Calu3 (cell line): Measurements from ENCODE around the gene C16orf96. TPM values are rescaled to one million over a fixed set of nuclear protein-coding genes. Genes with fewer than 3 reads are reported as not detected.
A peak's percentile ranks its signal among the peaks of the same experiment; 100 is the strongest.

Experiments used
- BruUV-seq: library from RNA; stranded (reverse); fragments of 400-500 nt; replicated peaks from 2 replicates; lab custom pipeline; 2021; lab: Mats Ljungman, UMichigan
- CTCF ChIA-PET: fragments of 300-600 bp; sonication (Branson Sonifier 250); formaldehyde crosslinking; loops from one replicate; lab custom pipeline; 2022; ENCODE audit warnings: antibody characterized with exemption; lab: Charles Lee
- DNase-seq: peaks from one replicate; pipeline ENCODE4 v3.0.0; 2022
- H3K27ac Mint-ChIP-seq: one replicate; pipeline ENCODE4 v1.8.0; 2022; ENCODE audit warnings: mixed read lengths; ENCODE audit not compliant: unreplicated experiment
- H3K27me3 Mint-ChIP-seq: one replicate; pipeline ENCODE4 v1.8.0; 2022; ENCODE audit warnings: mixed read lengths; ENCODE audit not compliant: unreplicated experiment
- H3K36me3 Mint-ChIP-seq: one replicate; pipeline ENCODE4 v1.8.0; 2022; ENCODE audit warnings: mild to moderate bottlenecking, moderate library complexity, mixed read lengths; ENCODE audit not compliant: insufficient read depth, unreplicated experiment
- H3K4me1 Mint-ChIP-seq: one replicate; pipeline ENCODE4 v1.8.0; 2022; ENCODE audit warnings: mild to moderate bottlenecking, low read depth, mixed read lengths; ENCODE audit not compliant: unreplicated experiment
- H3K4me3 Mint-ChIP-seq: one replicate; pipeline ENCODE4 v1.8.0; 2022; ENCODE audit warnings: mild to moderate bottlenecking, low read depth, moderate library complexity, mixed read lengths; ENCODE audit not compliant: unreplicated experiment
- H3K9me3 Mint-ChIP-seq: one replicate; pipeline ENCODE4 v1.8.0; 2022; ENCODE audit warnings: low read depth, mixed read lengths; ENCODE audit not compliant: unreplicated experiment
- CTCF ChIP-seq: fragments of 200-600 bp; IDR thresholded peaks from one replicate; pipeline ENCODE4 v1.8.0; 2022; ENCODE audit warnings: antibody characterized with exemption; ENCODE audit not compliant: unreplicated experiment
- intact Hi-C: fragments of 100-400 bp; cut with micrococcal nuclease; formaldehyde crosslinking; loops from one replicate; pipeline ENCODE4 v1.10.0; 2022; ENCODE audit not compliant: unreplicated experiment
- total RNA-seq: library from RNA; stranded (reverse); gene quantifications from 2 replicates; pipeline ENCODE4 v1.2.3, GENCODE V29; 2022

Gene C16orf96
- total RNA-seq, 1 experiment from 2014 or later, result not detected

- no peaks in the 10 kb centered on the region for H3K4me1 Mint-ChIP-seq
- CTCF ChIA-PET, result no interaction called here
- H3K27ac Mint-ChIP-seq, result no peak overlapping the region
- no peaks in the 10 kb centered on the region for H3K9me3 Mint-ChIP-seq
- H3K36me3 Mint-ChIP-seq, result peaks cover 29% of the 10 kb centered on the region
- BruUV-seq, result TSS peak; percentile 24
- intact Hi-C loops, result loop anchor here (5.0 to 10.0 kb wide), 2 partner anchors 72 to 509 kb away; no protein-coding TSS in a partner anchor
- no peaks in the 10 kb centered on the region for H3K27me3 Mint-ChIP-seq
- TF ChIP-seq CTCF, result no peak
- H3K4me3 Mint-ChIP-seq, result no peak overlapping the region
- DNase-seq, result no peak
Measured at GRCh38 chr16:4515611-4516233, 40.4 kb upstream of the C16orf96 start.

DNA sequence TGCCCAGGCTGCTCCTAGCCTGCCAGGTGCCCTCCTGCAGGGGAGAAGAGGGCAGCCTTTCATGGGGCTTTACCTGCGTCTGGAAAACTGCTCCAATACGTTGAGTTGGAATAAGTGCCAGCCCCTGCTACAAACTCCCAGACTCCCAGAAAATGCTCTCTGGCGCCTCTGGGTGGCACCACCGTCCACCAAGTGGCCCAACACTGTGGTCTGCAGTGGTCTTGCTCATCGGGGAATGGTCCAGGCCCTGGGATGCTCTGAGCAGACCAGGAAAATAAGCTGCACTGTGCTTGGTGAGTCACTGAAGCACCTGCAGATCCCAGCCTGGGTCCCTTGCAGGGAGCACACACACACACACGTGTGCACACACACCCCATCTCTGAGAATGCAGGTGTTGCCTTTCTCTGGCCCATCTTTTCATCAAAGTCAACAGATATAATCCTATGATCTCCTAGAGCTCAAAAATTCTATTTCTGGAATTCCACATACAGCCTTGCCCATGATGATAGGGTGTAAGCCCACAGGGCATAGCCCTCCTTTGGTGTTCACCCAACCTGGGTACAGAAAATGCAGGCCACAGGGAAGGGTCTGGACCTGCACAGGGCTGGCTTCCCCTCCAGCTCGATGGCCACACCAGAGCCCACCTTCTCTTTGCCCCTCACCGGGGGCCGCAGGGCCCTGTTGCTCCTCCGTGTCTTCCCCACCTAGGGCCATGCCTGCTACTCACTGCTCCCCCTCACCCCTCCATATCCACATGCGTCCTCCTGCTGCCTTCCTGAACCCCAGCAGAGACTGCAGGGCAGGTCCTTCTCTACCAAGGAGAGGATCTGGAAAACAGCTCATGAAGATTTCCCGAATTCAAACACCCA is 38.1 kb upstream of the C16orf96 start:
- Mint-ChIP-seq H3K4me3 (no peak overlapping the region), H3K4me1 (no peaks in the 10 kb centered on the region), H3K9me3 (no peaks in the 10 kb centered on the region), H3K36me3 (peaks cover 15% of the 10 kb centered on the region), H3K27me3 (no peaks in the 10 kb centered on the region), H3K27ac (no peak overlapping the region)
- BruUV-seq, result no TSS peak
- DNase-seq, result peak; percentile 55
- CTCF ChIA-PET, result interaction anchor here (0.8 to 1.6 kb wide), 3 partner anchors 11 to 68 kb away, joined by 4 read pairs; no protein-coding TSS in a partner anchor
- intact Hi-C loops, result loop anchor here (5.0 to 10.0 kb wide), 2 partner anchors 69 to 507 kb away; no protein-coding TSS in a partner anchor
- TF ChIP-seq CTCF, result peak; percentile 57

GRCh38 chr16:4519274-4520058 is 36.7 kb upstream of the C16orf96 start:
- H3K36me3 Mint-ChIP-seq, result peaks cover 3% of the 10 kb centered on the region
- no peak overlapping the region for H3K4me3 Mint-ChIP-seq
- intact Hi-C loops, result loop anchor here (5.0 to 10.0 kb wide), 2 partner anchors 68 to 505 kb away; no protein-coding TSS in a partner anchor
- no peak for DNase-seq
- no TSS peak for BruUV-seq
- no peak overlapping the region for H3K27ac Mint-ChIP-seq
- no peaks in the 10 kb centered on the region for H3K9me3 Mint-ChIP-seq
- CTCF ChIA-PET, result interaction anchor here (1.6 kb wide), 1 partner anchor 12 kb away, joined by 4 read pairs; no protein-coding TSS in a partner anchor
- no peak for TF ChIP-seq CTCF
- H3K4me1 Mint-ChIP-seq, result peaks cover 4% of the 10 kb centered on the region
- no peaks in the 10 kb centered on the region for H3K27me3 Mint-ChIP-seq

- Mint-ChIP-seq H3K4me3 (no peak overlapping the region), H3K9me3 (no peaks in the 10 kb centered on the region), H3K27ac (no peak overlapping the region), H3K36me3 (no peaks in the 10 kb centered on the region), H3K4me1 (peaks cover 14% of the 10 kb centered on the region), H3K27me3 (no peaks in the 10 kb centered on the region)
- no peak for TF ChIP-seq CTCF
- no TSS peak for BruUV-seq
- no peak for DNase-seq
- CTCF ChIA-PET, result no interaction called here
- intact Hi-C loops, result no loop called here
Measured at GRCh38 chr16:4520913-4521312, 35.2 kb upstream of the C16orf96 start.
